Activated T-cell treated with anti-CD3 and anti-CD28 coated beads, Interleukin-2, amount 50 U/mL, for 48 hours (primary cell): Measurements from ENCODE around the gene C11orf65.

Experiments used
- DNase-seq, 2 experiments: peaks; one replicate each; pipeline ENCODE4 v3.0.0-alpha.2; 2020

C11orf65 gene

GRCh38 chr11:108368134-108368533 is 99.2 kb downstream of the C11orf65 start:
- no peak for DNase-seq

- no peak for DNase-seq
Measured at GRCh38 chr11:108364159-108364558, 103.2 kb downstream of the C11orf65 start.

- no peak for DNase-seq
Measured at GRCh38 chr11:108351468-108351867, 115.9 kb downstream of the C11orf65 start.

- no peak for DNase-seq
Measured at GRCh38 chr11:108346451-108346850, 120.9 kb downstream of the C11orf65 start.

GRCh38 chr11:108345767-108346166 is 121.6 kb downstream of the C11orf65 start:
- DNase-seq = no peak

- no peak for DNase-seq
Measured at GRCh38 chr11:108343714-108344113, 123.6 kb downstream of the C11orf65 start.

GRCh38 chr11:108341654-108342053 is 125.7 kb downstream of the C11orf65 start:
- DNase-seq = no peak

GRCh38 chr11:108340973-108341372 is 126.4 kb downstream of the C11orf65 start:
- DNase-seq = no peak

GRCh38 chr11:108338750-108339149 is 128.6 kb downstream of the C11orf65 start:
- no peak for DNase-seq

- no peak for DNase-seq
Measured at GRCh38 chr11:108333403-108333899, 133.9 kb downstream of the C11orf65 start.
